Muscle layer of duodenum (tissue), 2 donors: ENCODE data around the gene TXNRD3.

Source experiments
- H3K27ac ChIP-seq: one replicate; pipeline ENCODE4 v1.7.0; 2013; ENCODE audit warnings: mild to moderate bottlenecking, low read length
- H3K27me3 ChIP-seq: one replicate; pipeline ENCODE4 v1.7.0; 2013; ENCODE audit warnings: low read depth, mild to moderate bottlenecking, control low read depth, low read length
- H3K36me3 ChIP-seq, 2 donors: one replicate each; pipeline ENCODE4 v1.7.0; 2013; ENCODE audit warnings: low read length in 2 of 2, control low read depth in 1 of 2, mild to moderate bottlenecking in 1 of 2; ENCODE audit not compliant: insufficient read depth in 2 of 2, control insufficient read depth in 1 of 2
- H3K4me1 ChIP-seq, 2 donors: one replicate each; pipeline ENCODE4 v1.7.0; 2013; ENCODE audit warnings: low read length in 2 of 2, mild to moderate bottlenecking in 2 of 2, control low read depth in 1 of 2, moderate library complexity in 1 of 2; ENCODE audit not compliant: insufficient read depth in 2 of 2, control insufficient read depth in 1 of 2
- H3K4me3 ChIP-seq, 2 donors: one replicate each; pipeline ENCODE4 v1.7.0; 2013; ENCODE audit warnings: low read length in 2 of 2, low read depth in 1 of 2, mild to moderate bottlenecking in 1 of 2
- H3K9me3 ChIP-seq, 2 donors: one replicate each; pipeline ENCODE4 v1.7.0; 2013; ENCODE audit warnings: low read length in 2 of 2, control low read depth in 1 of 2, mild to moderate bottlenecking in 1 of 2; ENCODE audit not compliant: control insufficient read depth in 1 of 2
- donor health status: healthy.

TXNRD3 gene

DNA sequence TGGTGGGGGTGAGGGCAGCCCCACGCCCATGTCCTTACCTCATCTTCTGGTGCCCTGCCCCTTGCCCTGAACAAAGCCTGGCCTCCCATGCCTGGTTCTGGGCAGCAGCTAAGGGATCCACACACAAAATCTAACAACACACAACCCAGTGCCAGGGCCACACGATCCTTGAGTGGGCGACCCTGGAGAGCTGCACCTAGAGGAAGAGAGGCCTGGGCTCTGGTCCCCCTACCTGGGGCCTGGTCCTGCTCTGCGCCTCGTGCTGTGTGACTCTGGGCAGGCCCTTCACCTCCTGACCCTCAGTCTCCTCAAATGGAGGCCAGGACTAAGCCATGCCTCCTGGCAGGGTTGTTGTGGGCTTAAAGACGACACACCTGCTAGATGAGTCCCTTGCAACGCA lies 76.2 kb downstream of the TXNRD3 start:
- Histone ChIP-seq H3K4me3 (no peak overlapping the region), H3K4me1 (no peaks in the 10 kb centered on the region), H3K27me3 (no peaks in the 10 kb centered on the region), H3K27ac (no peak overlapping the region), H3K36me3 (no peaks in the 10 kb centered on the region), H3K9me3 (peaks cover 0 to 4% of the 10 kb centered on the region in 2 donors)

DNA sequence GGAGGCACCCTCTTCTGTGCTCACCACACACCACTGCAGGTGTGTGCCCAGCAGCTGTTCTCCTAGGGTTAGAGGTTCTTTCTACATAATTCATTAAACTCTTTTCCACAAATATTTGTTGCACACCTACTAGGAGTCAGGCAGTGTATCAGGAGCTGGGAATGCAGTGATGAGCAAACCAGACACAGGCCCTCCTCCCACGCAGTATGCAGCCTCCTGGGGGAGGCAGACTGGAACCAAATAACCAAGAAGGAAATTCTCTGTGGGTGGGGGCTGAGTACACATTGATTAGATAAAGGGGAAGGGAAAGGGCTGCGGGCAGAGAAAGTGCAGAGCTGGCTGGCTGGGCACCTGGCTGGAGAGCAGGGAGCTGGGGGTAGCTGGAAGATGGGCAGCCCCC lies 77.7 kb downstream of the TXNRD3 start:
- Histone ChIP-seq H3K27ac (no peak overlapping the region), H3K36me3 (no peaks in the 10 kb centered on the region), H3K4me3 (no peak overlapping the region), H3K27me3 (no peaks in the 10 kb centered on the region), H3K4me1 (no peaks in the 10 kb centered on the region), H3K9me3 (peaks cover 0 to 2% of the 10 kb centered on the region in 2 donors)

DNA sequence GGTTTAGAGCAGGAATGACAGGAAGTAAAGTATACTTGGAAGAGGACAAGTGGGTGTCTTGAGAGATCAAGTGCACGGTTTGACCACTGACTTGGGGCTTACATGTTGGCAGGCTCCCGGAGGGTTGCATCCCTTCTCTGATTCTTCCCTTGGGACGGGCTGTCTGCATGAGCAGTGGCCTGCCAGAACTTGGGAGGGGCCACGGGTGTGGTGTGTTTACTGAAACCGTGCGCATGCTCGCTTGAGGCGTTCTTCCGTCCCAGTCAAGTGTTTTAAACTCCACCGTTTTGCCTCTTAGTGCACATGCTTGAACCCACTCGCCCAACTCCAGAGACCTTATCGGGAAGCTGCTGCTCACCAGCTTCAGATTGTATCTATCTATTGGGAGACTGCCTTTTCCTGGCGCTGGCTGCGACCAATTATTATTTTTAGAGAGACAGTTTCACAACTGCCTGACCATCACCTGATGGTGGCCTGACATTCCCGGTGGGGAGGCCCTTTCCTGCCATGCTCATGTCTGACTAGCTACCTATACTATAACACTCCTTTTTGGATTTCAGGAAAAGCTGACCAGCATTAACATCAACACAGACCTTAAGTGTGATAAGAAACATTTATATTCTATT lies 81.3 kb downstream of the TXNRD3 start:
- no peak overlapping the region for H3K27ac ChIP-seq
- no peak overlapping the region for H3K4me3 ChIP-seq
- no peaks in the 10 kb centered on the region for H3K9me3 ChIP-seq
- no peaks in the 10 kb centered on the region for H3K4me1 ChIP-seq
- no peaks in the 10 kb centered on the region for H3K27me3 ChIP-seq
- no peaks in the 10 kb centered on the region for H3K36me3 ChIP-seq

DNA sequence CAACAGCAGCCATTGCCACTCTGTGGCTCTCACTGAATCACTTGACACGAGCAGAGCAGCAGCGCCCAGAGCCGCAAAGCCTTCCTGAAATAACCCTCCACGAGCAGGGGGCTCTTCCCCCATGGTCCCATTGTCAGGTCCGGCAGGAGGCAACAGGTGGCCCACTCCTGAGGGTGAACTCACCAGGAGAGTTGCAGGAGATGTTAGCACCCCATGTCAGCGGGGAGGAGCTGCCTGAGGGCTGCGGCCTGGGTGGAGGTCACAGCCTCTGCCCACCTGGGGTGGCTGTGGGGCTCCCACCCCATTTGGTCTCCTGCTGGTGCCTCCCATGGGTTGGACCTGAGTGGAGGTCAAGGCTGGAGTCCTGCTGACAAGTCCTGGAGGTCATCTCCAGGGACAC lies 83.8 kb downstream of the TXNRD3 start:
- no peak overlapping the region for H3K27ac ChIP-seq
- H3K36me3 ChIP-seq = no peaks in the 10 kb centered on the region
- no peaks in the 10 kb centered on the region for H3K4me1 ChIP-seq
- no peaks in the 10 kb centered on the region for H3K9me3 ChIP-seq
- no peak overlapping the region for H3K4me3 ChIP-seq
- no peaks in the 10 kb centered on the region for H3K27me3 ChIP-seq

DNA sequence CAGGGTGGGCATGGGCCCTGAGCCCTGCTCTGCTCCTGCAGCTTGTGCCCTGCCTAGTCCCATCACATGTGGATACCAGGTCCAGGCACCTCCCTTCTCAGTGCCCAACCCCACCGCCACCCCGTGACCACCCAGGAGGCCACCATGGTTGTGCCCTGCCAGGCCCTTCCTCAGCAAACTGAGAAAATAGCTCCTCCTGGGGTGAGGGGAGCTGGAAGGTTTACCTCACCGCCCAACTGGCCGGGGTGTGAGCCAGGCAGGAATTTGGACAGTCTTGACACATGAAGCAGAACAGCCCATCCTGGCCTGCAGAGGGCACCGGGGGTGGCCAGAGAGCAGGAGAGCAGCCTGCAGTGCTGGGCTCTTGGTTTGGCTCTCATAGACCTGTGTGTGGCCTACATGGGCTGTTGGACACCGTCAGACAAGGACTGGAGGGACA lies 84.8 kb downstream of the TXNRD3 start:
- Histone ChIP-seq H3K27me3 (no peaks in the 10 kb centered on the region), H3K4me3 (no peak overlapping the region), H3K27ac (no peak overlapping the region), H3K36me3 (no peaks in the 10 kb centered on the region), H3K9me3 (no peaks in the 10 kb centered on the region), H3K4me1 (no peaks in the 10 kb centered on the region)

DNA sequence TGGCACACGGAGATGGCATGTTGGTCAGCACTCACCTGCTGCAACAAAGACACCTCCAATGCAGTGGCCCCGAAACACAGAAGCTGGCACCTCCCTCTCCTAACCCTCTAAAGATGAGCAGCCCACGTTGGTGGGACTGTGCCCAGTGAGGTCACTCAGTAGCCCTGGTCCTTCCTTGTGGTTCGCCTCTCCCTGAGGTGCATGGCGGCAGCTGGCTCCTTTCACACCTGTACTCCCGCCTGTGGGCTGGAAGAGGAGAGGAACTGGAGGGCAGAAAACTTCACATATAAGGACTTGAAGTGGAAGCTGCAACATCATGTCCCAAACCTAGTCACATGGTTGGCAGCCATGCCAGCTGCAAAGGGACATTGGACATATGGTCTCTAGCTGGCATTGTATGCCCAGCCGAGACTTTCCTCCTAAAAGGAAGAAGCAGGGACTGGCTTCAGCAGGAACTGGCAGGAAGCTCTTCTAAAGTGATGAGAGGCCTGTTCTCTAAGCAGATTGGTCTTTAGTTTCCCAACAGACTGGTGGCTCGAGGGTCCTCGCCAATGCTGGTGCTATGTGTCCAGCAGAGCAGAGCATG lies 85.4 kb downstream of the TXNRD3 start:
- Histone ChIP-seq H3K4me1 (no peaks in the 10 kb centered on the region), H3K27ac (no peak overlapping the region), H3K9me3 (no peaks in the 10 kb centered on the region), H3K36me3 (no peaks in the 10 kb centered on the region), H3K4me3 (no peak overlapping the region), H3K27me3 (no peaks in the 10 kb centered on the region)

DNA sequence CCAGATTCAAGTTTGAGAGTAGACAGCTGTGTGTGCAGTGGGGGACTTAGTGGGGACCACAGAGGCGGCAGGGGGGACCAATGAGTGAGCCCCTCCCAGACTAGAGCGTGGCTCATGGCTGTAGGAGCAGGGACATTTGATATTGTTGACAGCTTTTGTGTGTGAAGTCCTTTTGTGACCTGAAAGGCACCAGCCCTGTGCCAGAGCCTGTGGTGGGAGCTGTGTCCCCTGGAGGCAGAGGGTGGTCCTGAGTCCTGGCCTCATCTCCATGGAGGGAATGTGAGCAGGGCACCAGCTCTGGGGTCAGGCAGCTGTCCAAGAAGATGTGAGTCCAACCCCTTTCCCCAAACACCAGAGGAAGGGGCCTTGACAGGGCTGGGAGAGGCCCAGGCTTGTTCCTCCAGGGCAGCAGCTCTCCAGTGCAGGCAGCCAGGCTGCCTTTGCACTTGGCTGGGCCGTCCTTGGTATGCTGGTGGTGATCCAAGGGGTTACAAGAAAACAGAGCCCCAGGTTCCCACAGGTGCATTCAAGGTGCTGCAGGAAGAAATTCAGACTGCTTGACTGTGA lies 86.1 kb downstream of the TXNRD3 start:
- no peaks in the 10 kb centered on the region for H3K27me3 ChIP-seq
- no peak overlapping the region for H3K4me3 ChIP-seq
- H3K36me3 ChIP-seq = no peaks in the 10 kb centered on the region
- no peak overlapping the region for H3K27ac ChIP-seq
- no peaks in the 10 kb centered on the region for H3K9me3 ChIP-seq
- no peaks in the 10 kb centered on the region for H3K4me1 ChIP-seq

DNA sequence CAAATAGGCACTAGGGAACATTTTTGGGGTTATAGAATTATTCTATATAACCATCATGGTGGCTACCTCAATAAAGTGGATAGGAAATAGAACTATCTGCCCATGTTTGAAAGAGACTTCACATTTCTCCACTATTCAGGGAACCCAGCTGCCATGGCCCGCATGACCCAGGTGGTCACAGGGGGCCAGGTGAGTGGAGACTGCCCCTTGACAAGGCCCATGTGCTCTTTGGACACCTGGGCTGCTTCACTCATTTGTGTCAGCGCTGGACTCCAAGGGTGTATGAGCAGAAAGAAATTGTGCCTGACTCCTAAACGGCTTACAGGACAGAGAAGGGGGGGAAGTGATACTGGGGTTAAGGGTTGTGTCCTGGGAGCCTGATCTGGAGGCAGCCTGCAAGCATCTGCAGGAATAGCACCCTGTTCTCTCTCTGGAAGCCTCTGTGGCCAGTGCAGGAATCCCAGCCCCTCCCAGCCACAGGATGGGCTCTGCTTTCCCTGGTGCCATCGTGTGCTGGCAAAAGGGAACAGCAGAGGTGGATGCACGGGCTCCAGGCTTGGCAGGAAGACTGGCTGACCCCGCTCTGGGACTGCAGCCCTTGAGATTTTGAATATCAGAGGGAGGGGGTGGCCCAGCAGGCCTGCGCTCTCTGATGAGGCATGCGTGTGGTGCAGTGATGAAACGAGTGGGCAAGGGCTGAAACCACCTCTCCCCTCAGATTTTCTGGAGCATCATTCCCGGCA lies 87.1 kb downstream of the TXNRD3 start:
- H3K36me3 ChIP-seq = no peaks in the 10 kb centered on the region
- no peak overlapping the region for H3K27ac ChIP-seq
- H3K4me3 ChIP-seq = no peak overlapping the region
- H3K4me1 ChIP-seq = no peaks in the 10 kb centered on the region
- no peaks in the 10 kb centered on the region for H3K9me3 ChIP-seq
- no peaks in the 10 kb centered on the region for H3K27me3 ChIP-seq

DNA sequence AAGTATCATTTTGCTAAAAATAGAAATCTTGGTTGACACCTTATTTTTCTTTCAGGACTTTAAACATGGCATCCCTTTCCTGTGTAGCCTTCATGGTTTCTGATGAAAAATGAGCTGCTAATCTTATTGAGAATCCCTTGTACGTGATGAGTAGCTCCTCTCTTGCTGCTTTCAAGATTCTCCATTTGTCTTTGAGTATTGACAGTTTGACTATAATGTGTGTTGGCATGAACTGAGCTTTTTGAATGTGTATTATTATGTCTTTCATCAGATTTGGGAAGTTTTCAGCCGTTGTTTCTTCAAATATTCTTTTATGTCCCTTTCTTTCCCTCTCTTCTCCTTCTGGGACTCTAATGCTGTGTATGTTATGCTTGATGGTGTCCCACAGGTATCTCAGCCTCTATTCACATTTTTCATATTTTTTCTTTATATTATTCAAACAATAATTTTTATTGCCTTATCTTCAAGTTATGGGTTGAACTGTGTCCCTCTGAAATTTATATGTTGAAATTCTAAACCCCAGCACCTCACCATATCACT lies 92.1 kb downstream of the TXNRD3 start:
- Histone ChIP-seq H3K4me3 (no peak overlapping the region), H3K9me3 (peaks cover 4 to 5% of the 10 kb centered on the region in 2 donors), H3K4me1 (no peaks in the 10 kb centered on the region), H3K36me3 (no peaks in the 10 kb centered on the region), H3K27ac (no peak overlapping the region), H3K27me3 (no peaks in the 10 kb centered on the region)

DNA sequence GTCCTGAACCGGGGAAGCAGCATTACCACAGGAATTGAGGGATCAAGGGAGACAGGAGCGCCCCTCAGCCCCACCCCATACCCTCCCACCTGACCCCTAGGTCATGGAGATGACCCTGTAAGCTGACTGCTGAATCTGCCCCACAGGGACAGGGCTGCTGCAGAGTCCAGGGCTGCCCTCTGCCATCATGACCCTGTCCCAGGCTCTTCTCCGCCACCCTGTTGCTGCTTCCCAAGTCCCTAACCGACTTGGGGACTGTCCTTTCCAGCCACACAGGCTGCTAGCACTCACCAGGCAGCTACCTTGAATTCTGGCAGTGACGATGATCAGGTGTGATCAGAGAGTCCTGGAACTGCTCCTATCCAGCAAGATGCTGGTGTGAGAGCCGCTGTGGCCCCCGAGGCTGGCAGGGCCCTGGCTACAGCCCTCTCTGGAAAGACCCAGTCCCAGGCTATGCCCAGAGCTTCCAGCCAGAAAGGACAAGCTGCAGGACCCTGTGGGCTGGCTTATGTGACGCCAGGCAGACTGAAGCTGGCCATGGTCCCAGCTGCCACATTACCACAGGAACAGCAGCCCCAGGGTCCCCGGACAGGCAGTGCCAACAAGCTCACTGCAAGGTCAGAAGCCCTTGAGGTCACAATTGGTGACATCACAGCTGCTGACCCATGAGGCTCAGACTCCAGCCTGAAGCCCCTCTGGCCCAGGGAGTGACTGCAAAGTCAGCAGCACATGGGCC lies 96.4 kb downstream of the TXNRD3 start, which contains the start of gene C3orf22:
C3orf22 (minus strand) TSS at position 597 of the 736 bp plus-strand sequence. CDS start 5,542 bp downstream, outside the sequence.
- no peaks in the 10 kb centered on the region for H3K36me3 ChIP-seq

DNA sequence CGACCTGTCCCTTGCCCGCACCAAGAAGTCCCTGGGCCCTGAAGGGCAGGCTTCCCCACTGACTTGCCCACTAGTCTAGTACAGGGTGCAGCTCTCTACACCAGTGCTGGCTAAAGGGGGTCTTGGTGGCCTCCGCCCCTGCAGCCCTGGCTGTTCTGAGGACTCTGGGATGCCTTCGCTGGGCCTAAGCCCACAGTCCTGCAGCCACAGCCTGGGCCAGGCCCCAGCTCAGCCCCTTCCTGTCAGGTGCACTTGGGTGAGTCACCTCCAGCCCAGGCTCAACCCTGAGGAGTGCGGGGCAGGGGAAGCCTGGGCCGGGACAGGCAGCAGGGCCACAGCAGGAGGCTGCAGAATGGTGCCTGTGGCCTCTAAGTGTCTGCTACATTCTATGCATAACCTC lies 97.2 kb downstream of the TXNRD3 start:
- no peak overlapping the region for H3K4me3 ChIP-seq
- H3K36me3 ChIP-seq = no peaks in the 10 kb centered on the region
- no peaks in the 10 kb centered on the region for H3K27me3 ChIP-seq
- H3K4me1 ChIP-seq = no peaks in the 10 kb centered on the region
- peaks cover 4% of the 10 kb centered on the region in 2 donors for H3K9me3 ChIP-seq
- H3K27ac ChIP-seq = no peak overlapping the region

More for the DNA sequence above, 96.4 kb downstream of the TXNRD3 start, which contains the start of gene C3orf22:
- Histone ChIP-seq H3K4me1 (no peaks in the 10 kb centered on the region), H3K27me3 (no peaks in the 10 kb centered on the region), H3K27ac (no peak within 1 kb of the TSS), H3K4me3 (no peak within 1 kb of the TSS), H3K9me3 (peaks cover 4 to 5% of the 10 kb centered on the region in 2 donors)
